Fibroblast of gingiva (primary cell): ENCODE results near the gene RNF213.
A peak's percentile ranks its signal among the peaks of the same experiment; 100 is the strongest.

Experiments used
- DNase-seq: peaks from one replicate; pipeline ENCODE4 v3.0.0-alpha.2; 2011; ENCODE audit warnings: low read depth

RNF213 gene

DNA sequence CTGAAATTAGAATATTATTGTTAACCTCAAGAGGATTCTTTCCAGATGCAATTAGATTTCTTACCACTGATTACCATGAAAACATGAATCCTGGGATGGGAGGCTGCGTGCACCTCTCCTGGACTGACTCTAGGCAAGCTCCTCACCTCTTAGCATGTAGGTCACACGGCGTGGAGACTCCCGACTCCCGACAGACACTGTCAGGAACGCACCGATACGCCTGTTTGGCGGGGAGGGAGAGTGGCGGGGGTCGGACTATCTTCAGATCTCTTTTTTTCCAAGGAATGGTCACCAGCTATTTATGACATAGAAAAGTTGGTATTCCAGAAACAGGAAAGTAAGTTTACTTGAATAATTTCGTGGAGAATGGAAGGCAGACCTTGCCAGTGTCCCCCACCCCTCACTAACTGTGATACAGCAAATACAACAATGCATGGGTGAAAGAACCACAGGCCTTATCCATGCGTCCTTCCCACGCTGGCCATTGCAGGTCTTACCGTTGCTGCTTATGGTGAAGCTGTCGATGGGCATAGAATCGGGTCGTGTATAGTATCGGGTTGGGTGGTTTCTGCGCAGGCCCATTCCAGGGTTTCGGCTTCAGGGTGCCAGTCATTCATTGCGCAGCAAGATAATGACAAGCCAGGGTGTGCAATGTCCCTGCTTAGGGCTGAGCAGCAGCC lies 91.7 kb downstream of the RNF213 start:
- DNase-seq, result no peak

DNA sequence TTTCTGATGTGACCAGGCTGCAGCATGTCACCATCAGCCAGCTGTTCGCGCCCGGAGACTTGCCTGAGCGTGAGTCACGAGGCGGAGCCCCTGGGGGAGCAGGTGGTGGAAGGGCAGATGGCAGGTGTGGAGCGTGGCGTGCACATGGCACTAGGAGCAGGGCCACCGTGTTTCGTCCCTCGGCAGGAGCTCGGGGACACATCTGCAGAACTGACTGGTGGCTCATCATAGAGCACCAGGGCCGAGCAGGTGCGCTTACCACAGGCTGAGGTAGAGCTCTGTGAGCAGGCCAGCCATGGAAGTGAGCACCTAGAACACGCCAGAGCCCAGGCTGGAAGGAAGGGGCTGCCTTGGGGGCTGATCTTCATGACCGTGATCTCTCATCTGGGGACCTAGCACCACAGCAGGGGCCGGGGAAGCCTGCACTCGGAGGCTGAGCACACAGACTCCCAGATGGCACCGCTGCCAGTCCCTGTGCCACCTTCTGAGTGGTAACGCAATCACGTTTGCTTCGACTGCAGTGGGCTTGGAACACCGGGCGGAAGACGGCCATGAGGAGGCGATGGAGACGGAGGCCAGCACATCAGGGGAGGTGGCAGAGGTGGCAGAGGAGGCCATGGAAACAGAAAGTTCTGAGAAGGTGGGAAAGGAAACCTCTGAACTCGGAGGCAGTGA lies 92.5 kb downstream of the RNF213 start:
- no peak for DNase-seq

DNA sequence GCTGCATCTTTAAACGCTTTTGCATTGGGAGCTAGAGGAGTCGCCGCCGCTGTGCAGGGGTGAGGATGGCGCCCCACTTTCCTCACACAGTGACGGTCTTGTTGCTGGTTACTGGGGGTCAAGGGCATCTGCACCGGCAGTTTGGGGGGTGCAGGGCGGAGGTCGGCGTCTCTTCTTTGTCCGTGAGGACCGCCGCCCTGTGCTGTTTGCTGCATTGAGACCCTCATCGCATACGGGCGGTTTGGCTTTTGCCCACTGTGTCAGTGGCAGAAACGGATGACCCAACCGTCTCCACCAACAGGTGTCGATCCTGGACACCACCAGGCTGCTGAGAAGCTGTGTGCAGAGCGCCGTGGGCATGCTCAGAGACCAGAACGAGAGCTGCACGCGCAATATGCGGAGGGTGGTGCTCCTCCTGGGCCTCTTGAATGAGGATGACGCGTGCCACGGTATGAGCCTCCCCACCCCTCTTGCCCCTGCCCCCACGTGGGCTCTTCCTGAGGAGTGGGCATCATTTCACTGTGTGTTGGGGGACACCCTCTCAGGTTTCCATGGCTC lies 93.1 kb downstream of the RNF213 start:
- DNase-seq, result no peak

DNA sequence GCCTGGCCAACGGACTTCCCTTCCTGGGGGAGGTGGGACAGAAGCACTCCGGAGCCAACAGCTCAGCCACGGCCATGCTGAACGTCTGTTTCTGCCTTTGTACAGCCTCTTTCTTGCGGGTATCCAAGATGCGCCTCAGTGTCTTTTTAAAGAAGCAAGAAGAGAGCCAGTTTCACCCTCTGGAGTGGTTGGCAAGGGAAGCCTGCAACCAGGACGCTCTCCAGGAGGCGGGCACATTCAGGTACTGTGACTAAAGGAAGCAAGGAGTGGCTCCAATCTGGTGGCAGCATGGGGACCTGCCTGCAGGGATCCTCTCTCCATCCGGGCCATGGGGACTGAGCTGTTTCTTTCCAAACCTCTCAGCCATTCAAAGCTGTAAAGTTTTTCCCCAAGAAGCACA lies 93.7 kb downstream of the RNF213 start:
- no peak for DNase-seq

DNA sequence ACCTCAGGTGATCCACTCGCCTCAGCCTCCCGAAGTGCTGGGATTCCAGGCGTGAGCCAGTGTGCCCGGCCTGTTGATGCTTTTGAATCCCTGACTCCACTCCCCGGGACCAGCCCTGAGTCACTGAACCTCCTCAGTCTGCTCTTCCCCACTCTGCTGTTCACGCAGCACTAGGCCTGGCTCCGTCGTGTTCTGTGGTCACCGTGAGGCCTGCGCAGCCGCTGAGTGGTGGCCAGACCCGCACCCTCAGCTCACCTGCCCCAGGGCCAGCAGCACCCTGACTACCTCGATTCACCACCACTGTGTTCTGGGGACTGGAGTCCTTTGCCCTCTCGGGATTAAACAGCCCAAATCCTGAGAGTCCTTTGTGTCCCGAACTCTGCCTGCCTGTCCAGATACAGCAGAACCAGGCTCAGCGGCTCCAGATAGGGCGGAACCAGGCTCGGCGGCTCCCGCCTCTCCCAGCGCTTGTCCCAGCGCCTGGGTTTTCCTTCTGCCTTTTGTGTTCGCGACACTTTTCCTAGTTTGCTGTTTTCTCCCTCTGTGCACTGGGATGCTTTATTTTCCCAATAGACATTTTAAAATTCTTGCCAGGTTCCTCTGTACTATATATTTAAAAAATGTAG lies 95.7 kb downstream of the RNF213 start:
- no peak for DNase-seq

DNA sequence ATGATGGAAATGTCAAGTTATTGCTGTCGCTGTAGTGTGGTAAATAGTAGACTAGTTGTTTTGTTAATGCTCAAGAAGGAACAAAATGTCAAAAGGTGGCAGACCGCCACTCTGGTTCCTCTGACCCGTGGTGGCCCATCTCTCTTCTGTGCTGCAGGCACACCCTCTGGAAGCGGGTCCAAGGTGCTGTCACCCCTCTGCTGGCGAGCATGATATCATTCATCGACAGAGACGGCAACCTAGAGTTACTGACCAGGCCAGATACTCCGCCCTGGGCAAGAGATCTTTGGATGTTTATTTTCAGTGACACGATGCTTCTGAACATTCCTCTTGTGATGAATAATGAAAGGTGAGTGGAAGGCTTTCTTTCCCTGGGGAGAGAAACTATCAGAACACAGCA lies 97.5 kb downstream of the RNF213 start:
- no peak for DNase-seq

DNA sequence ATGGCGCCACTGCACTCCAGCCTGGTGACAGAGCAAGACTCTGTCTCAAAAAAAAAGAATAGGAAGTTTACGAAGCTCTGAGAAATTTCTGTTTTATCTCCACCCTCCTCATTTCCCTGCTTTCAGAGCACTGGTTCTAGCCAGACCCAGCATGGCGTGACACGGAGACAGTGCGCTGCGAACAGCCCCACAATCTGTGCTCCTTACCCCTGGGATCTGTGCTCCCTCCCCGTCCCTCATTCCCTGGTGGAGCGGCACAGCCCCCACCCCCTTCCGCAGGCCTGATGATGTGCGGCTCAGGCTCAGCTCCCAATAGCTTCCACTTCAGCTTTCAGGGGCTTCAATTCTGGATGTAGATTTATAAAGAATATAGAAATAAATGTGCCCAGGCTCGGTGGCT lies 98.2 kb downstream of the RNF213 start:
- no peak for DNase-seq

DNA sequence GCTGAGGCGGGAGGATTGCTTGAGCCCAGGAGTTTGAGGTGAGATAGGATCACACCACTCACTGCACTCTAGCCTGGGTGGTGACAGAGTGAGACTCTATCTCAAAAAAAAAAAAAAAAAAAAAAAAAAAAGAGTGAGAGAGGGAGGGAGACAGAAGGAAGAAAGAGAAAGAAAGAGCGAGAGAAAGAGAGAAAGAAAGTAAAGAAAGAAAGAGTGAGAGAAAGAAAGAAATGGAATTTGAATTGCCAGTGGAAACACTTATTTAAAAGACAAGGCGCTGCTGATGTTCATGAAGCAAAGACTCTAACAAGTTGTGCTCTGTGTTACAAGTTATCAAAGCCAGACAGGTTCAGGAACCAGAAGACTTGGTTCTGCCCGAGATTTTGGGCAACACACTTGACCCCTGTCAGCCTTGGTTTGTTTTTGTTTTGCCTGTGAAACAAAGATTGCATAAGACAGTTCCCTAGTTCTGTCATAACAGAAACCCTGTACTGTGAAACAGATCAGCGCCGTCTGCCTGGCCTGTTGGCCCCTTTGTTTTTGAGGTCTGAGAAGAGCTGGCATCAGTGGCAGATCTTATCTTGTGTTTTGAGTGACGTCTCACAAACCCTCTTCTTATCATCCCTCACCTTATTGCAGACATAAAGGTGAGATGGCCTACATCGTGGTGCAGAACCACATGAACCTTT lies 98.9 kb downstream of the RNF213 start:
- DNase-seq, result peak; percentile 21

DNA sequence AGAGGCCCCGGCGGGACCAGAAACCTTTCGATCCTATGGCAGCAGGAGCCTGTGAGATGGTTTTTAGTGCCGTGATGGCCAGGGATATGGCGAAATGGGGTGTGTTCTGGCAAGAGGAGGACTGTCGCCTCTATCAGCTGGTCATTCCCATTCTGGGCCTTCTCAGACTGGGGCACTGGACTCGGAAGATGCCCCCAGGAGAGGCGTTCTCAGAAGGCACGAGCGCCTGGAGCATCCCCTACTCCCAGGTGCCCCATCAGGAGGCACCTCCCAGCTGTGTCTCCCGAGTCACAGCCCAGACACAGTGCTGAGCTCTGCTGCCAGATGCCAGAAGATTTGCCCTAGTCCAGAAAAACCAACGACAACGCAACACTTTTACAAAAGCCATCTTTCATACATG lies 99.7 kb downstream of the RNF213 start:
- DNase-seq, result no peak

DNA sequence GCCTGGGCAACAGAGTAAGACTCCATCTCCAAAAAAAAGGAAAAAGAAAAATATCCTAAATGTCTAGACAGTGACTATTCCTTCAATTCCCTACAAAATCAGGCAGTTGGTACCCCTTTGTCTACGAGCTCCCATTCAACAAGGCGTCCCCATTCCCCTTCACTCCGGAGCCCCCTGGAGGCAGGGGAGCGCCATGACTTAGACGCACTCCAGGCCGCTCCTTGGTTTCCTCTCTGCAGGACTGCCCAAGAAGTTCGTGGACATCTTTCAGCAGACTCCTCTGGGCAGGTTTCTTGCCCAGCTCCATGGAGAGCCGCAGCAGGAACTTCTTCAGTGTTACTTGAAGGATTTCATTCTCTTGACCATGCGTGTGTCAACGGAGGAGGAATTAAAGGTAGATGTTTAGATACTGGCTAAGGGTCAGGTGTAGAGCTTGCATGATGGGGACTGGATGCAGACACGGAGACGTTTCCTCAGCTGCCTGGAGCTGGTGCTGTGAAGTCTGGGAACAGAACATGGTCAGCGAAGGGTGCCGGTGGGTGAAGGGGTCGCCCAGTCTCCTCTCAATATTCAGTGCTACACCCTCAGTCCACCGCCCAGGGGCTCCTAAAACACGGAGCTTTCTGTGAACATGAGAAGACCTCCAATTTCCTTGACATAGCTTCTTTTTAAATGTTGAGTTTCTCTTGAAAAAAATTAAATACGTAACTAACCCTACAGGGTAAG lies 101.0 kb downstream of the RNF213 start:
- no peak for DNase-seq

DNA sequence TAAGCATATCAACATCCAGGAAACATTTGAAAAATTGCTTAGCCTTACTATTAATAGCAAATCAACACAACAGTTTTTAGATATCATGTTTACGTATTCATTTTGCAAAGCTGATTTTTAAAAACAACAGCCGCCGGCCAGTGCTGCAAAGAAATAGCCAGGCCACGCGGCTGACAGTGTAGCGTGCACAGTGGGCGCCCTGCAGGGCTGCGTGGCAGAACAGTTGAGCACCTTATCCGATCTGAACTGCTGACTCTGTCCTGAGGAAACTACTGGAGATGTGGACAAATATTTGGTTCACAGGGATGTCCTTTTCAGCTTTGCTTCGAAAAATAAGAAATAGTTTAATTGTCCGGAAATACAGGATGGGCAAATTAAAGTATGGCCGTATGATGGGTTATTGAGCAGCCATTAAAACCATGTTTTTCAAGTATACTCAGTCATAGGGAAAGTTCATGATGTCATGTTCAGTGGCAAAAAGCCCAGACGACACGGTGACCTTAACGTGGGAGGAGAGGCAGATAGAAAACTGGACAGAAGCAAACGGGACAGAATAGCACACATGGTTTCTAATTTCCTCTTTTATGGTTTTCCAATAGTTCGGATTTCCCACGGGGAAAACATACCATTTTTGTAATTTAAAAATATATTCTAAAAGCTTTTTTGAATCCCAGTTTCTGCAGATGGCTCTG lies 101.9 kb downstream of the RNF213 start:
- peak; percentile 28 for DNase-seq

DNA sequence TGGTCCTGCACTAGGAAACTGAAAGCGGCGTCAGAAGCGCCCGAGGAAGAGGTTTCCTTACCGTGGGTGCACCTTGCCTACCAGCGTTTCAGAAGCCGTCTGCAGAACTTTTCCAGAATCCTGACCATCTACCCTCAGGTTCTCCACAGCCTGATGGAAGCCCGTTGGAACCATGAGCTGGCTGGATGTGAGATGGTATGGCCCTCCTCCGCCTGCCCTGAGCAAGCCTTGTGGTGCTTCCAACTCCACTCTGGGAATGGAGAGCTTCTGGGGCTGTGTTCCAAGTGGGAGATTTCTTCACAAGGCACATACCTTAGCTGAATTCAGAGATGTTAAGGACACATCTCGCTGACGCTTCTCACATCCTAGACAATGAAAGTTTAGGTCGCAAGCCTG lies 102.5 kb downstream of the RNF213 start:
- no peak for DNase-seq

DNA sequence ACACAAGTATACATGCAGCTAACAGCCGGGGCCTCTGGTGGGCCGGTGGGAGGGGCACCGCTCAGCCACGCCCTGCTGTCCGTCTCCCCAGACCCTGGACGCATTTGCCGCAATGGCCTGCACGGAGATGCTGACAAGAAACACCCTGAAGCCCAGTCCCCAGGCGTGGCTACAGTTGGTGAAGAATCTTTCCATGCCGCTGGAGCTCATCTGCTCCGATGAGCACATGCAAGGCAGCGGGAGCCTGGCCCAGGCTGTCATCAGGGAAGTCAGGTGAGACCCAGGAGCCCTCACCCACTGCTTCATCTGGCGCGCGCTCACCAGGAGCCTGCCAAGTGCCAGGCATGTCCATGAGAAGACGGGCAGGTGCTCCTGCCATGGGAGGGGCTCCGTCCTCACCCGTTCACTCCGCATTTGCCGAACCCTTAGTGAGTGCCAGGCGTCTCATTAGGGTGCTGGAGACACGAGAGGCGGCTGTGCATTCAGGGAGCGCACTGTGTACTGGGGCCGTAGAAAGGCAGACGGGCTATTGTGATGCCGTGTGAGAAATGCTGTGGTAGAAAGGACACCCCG lies 103.0 kb downstream of the RNF213 start:
- no peak for DNase-seq

DNA sequence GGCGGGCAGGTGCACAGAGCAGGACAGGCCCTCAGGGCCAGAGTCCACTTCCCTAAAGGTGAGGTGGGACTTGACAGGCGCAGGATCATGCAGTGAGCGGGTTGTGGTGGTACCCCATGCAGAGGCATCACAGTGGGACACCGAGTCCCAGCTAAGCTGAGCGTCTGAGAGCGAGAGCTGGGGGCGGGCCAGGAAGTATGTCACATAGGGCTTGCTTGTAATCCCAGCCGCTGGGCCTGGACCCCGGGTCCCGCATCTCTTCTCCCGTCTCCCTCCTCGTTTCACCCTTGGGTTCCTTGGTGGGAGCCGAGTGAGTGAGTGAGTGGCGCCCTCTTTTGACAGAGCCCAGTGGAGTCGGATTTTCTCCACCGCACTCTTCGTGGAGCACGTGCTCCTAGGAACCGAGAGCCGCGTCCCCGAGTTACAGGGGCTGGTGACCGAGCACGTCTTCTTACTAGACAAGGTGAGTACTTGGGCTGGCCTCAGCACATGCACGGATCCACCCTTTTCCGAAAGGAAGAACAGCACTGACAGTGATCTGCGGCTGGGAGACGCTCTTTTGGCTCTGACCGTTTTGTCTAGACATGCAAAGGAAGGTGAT lies 103.5 kb downstream of the RNF213 start:
- DNase-seq, result no peak

DNA sequence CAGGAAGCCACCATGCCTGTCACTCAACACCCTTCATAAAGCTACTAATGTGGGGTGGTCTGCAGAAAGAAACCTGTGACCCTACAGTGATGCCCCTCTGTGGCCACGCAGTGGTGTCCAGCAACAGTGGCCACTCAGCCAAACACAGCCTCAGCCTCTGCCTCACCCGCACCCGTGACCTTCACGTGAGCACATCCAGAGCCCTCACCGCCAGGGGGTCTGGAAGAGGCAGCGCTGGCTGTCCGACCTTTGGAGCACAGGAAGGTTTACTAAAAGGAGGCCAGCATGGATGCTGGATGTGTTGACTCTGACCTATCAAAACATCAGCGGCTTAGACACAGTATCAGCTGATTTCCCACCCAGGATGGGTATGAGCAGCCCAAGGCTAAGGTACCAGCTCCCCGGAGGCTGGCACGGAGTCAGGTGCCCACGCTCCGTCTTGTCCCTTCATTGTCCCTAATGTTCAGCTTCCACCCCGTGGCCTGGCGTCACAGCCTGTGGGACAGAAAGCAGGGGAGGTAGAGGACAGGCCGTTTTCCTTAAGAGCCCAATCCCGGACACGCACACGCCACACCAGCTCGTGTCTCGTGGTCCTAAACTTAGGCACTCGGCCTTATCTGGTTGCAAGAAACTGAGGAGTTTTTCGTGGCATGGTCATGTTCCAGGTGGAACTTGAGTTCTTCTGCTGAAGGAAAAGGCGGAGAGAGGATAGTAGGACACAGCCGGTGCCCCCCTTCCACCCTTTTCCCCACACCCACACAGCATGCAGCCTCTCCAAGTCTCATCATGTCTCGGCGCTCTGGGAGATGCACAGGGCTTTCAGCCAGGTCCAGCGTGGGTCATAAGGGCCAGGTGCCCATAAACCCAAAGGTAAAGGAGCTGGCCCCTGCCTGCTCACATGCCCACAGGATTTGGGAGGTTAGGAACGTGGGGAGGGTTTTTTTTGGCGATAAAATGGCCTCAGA lies 104.6 kb downstream of the RNF213 start:
- no peak for DNase-seq

DNA sequence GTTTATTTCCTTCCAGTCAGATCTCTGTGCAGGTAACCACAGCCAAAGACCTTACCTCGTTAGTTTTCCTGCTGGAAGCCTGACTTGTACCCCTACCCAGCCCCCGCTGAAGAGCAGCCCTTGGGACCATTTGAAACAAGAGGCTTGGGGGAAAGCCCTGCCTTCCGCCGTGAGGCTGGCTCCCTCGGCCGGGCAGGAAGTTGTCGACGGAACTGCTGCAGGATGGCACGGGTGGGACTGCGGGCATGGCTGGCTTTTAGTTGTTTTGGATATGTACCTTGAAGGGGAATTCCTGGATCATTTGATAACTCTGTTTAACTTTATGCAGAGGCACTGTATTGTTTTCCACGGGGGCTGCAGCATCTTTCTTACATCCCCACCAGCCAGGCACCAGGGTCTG lies 105.3 kb downstream of the RNF213 start:
- no peak for DNase-seq

DNA sequence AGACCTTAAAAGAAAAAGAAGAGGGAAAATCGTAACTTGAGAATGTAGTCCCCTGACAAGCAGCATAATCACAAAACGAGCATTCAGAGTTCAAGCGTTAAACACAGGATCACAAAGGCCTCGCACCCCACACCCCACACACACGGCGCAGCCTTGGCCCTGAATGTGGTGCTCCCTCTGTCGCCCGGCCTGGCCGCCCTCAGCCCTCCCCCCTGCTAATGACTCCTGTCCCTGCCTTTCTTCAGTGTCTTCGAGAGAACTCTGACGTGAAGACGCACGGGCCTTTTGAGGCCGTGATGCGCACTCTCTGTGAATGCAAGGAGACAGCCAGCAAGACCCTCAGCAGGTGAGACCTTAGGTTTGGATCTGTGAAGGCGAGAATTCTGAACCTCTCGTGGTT lies 106.9 kb downstream of the RNF213 start:
- DNase-seq, result no peak

DNA sequence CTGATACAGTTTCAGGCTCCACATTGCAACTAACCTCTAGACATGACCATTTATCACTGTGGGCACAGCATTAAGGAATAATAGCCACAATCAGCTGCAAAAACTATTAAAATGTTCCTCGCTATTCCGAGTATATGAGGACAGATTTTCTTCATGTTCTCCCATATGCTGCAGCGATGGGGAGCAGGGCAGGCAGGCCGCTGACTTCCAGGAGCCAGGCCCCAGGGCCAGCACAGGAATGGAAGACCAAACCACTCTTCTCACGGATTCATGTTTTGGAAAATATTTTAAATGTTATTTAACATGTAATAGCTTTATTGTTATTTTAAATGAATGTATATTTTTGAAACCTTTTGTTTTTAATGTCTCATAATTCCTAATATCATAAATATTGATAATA lies 110.5 kb downstream of the RNF213 start:
- no peak for DNase-seq

DNA sequence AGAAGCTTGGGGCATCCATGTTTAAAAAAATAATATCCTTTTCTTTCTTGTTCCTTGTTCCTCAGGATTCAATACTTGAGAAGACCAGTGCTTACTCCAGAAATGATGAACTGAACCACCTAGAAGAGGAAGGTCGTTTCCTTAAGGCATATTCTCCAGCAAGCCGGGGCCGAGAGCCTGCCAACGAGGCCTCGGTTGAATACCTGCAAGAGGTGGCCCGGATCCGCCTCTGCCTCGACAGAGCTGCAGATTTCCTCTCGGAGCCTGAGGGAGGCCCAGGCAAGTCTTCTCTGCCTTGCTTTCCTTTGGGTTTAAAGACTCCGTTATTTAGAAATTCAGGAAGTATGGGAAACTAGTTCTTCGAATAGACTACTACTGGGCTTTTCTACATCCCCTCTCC lies 111.8 kb downstream of the RNF213 start:
- no peak for DNase-seq
